Breast epithelium (tissue), 3 donors: ENCODE measurements around the gene SCAI.

Source experiments
- CTCF ChIP-seq, 3 donors: fragments of 450-650 bp; IDR thresholded peaks; one replicate each; pipeline ENCODE4 v1.5.1; 2016 to 2017; ENCODE audit warnings: antibody characterized with exemption in 3 of 3, mild to moderate bottlenecking in 3 of 3, moderate library complexity in 3 of 3
- POLR2A ChIP-seq: fragments of 450-650 bp; IDR thresholded peaks from one replicate; pipeline ENCODE4 v1.6.1; 2016; ENCODE audit warnings: antibody characterized with exemption, mild to moderate bottlenecking, moderate library complexity
- POLR2AphosphoS5 ChIP-seq, 3 donors: sonication (generic); formaldehyde crosslinking; IDR thresholded peaks; one replicate each; pipeline ENCODE4 v1.6.1; 2017; ENCODE audit warnings: antibody characterized with exemption in 3 of 3

- TF ChIP-seq CTCF (IDR thresholded peaks at IDR 0.05) = no peak
- TF ChIP-seq POLR2AphosphoS5 (IDR thresholded peaks at IDR 0.05) = no peak
- no peak for TF ChIP-seq POLR2A
These were observed 47.4 kb downstream of the SCAI start for GRCh38 chr9:125095821-125096443.
